ENCODE measurements around the gene FAIM2.
"Not testable (repeated sequence)": the region's sequence is repeated elsewhere in the genome, so short reads cannot be mapped to it uniquely, and the experiment has no call there.

The FAIM2 gene

GRCh38 chr12:49893753-49894750, 9.6 kb downstream of the FAIM2 start:
- DNase-seq (ENCODE audit: low read depth) = no peak

GRCh38 chr12:49892732-49893317, 10.9 kb downstream of the FAIM2 start:
- DNase-seq (ENCODE audit: low read depth) = no peak

GRCh38 chr12:49892084-49892731, 11.5 kb downstream of the FAIM2 start:
- DNase-seq (ENCODE audit: low read depth) = no peak

- no peak for DNase-seq (ENCODE audit: low read depth)
These were observed 12.2 kb downstream of the FAIM2 start for GRCh38 chr12:49891476-49891875.

- no peak for DNase-seq (ENCODE audit: low read depth)
These were observed 12.7 kb downstream of the FAIM2 start for GRCh38 chr12:49891012-49891411.

GRCh38 chr12:49890096-49890461, 13.6 kb downstream of the FAIM2 start:
- DNase-seq (ENCODE audit: low read depth) = no peak

- DNase-seq (ENCODE audit: low read depth) = no peak
These were observed 14.2 kb downstream of the FAIM2 start for GRCh38 chr12:49889361-49890095.

GRCh38 chr12:49888461-49889151, 15.1 kb downstream of the FAIM2 start:
- DNase-seq (ENCODE audit: low read depth) = no peak

- no peak for DNase-seq (ENCODE audit: low read depth)
These were observed 15.9 kb downstream of the FAIM2 start for GRCh38 chr12:49887536-49888401.

GRCh38 chr12:49887091-49887490, 16.6 kb downstream of the FAIM2 start:
- no peak for DNase-seq (ENCODE audit: low read depth)

GRCh38 chr12:49885663-49886461, 17.8 kb downstream of the FAIM2 start:
- no peak for DNase-seq (ENCODE audit: low read depth)

GRCh38 chr12:49885118-49885517, 18.6 kb downstream of the FAIM2 start:
- no peak for DNase-seq (ENCODE audit: low read depth)

GRCh38 chr12:49882851-49883464, 20.7 kb downstream of the FAIM2 start:
- DNase-seq (ENCODE audit: low read depth) = no peak

GRCh38 chr12:49882248-49882850, 21.4 kb downstream of the FAIM2 start:
- DNase-seq (ENCODE audit: low read depth) = no peak

- no peak for DNase-seq (ENCODE audit: low read depth)
These were observed 22.1 kb downstream of the FAIM2 start for GRCh38 chr12:49881415-49882247.

GRCh38 chr12:49880756-49881414, 22.8 kb downstream of the FAIM2 start:
- no peak for DNase-seq (ENCODE audit: low read depth)

- DNase-seq (ENCODE audit: low read depth) = not testable (repeated sequence)
These were observed 24.6 kb downstream of the FAIM2 start for GRCh38 chr12:49879065-49879464.

Data from stimulated activated CD8-positive, alpha-beta memory T cell treated with anti-CD3 and anti-CD28 coated beads, Interleukin-12 subunit alpha, Interleukin-12 subunit beta, amount 100 ng/mL, for 1 hour (primary cell).